GM21526 (cell line): ENCODE results near the gene ZDHHC17.
A peak's percentile ranks its signal among the peaks of the same experiment; 100 is the strongest.
"Not testable (repeated sequence)": the region's sequence is repeated elsewhere in the genome, so short reads cannot be mapped to it uniquely, and the experiment has no call there.

ENCODE experiments used
- ATAC-seq: cut with Tn5 transposase; IDR thresholded peaks from one replicate; pipeline ENCODE4 v1.9.1; 2021; ENCODE audit warnings: moderate library complexity; ENCODE audit not compliant: unreplicated experiment, low FRiP score

Gene ZDHHC17

GRCh38 chr12:76763746-76764675, at the start of gene ZDHHC17:
TSS of gene ZDHHC17 (plus strand) at chr12:76764115. CDS start at chr12:76764237, 122 bp downstream.
- peak; percentile 92 for ATAC-seq

GRCh38 chr12:76714415-76714814, 49.5 kb upstream of the ZDHHC17 start:
- no peak for ATAC-seq

GRCh38 chr12:76714861-76715260, 49.1 kb upstream of the ZDHHC17 start:
- ATAC-seq, result no peak

GRCh38 chr12:76715332-76715731, 48.6 kb upstream of the ZDHHC17 start:
- ATAC-seq, result no peak

- ATAC-seq, result no peak
These were observed 46.6 kb upstream of the ZDHHC17 start for GRCh38 chr12:76717314-76717713.

- no peak for ATAC-seq
These were observed 44.5 kb upstream of the ZDHHC17 start for GRCh38 chr12:76719171-76720041.

- ATAC-seq, result no peak
These were observed 43.8 kb upstream of the ZDHHC17 start for GRCh38 chr12:76720068-76720467.

- no peak for ATAC-seq
These were observed 37.3 kb upstream of the ZDHHC17 start for GRCh38 chr12:76726626-76727025.

- ATAC-seq, result not testable (repeated sequence)
These were observed 31.7 kb upstream of the ZDHHC17 start for GRCh38 chr12:76732188-76732587.

GRCh38 chr12:76737689-76738088, 26.2 kb upstream of the ZDHHC17 start:
- not testable (repeated sequence) for ATAC-seq

GRCh38 chr12:76738824-76739579, 24.9 kb upstream of the ZDHHC17 start:
- ATAC-seq, result no peak

- no peak for ATAC-seq
These were observed 24.0 kb upstream of the ZDHHC17 start for GRCh38 chr12:76739896-76740295.

GRCh38 chr12:76740501-76740900, 23.4 kb upstream of the ZDHHC17 start:
- no peak for ATAC-seq

- no peak for ATAC-seq
These were observed 18.6 kb upstream of the ZDHHC17 start for GRCh38 chr12:76745343-76745742.

- no peak for ATAC-seq
These were observed 17.4 kb upstream of the ZDHHC17 start for GRCh38 chr12:76746516-76746915.

- ATAC-seq, result no peak
These were observed 16.7 kb upstream of the ZDHHC17 start for GRCh38 chr12:76747245-76747644.

GRCh38 chr12:76755829-76756379, 8.0 kb upstream of the ZDHHC17 start:
- ATAC-seq, result no peak

GRCh38 chr12:76757694-76758093, 6.2 kb upstream of the ZDHHC17 start:
- ATAC-seq, result no peak

GRCh38 chr12:76762601-76762980, 1.3 kb upstream of the ZDHHC17 start:
- ATAC-seq, result no peak

- ATAC-seq, result peak; percentile 1
These were observed 941 bp downstream of the ZDHHC17 start for GRCh38 chr12:76764856-76765255.
